ENCODE results near the gene HSP90B1. TPM values are rescaled to one million over a fixed set of nuclear protein-coding genes. Genes with fewer than 3 reads are reported as not detected.

Gene HSP90B1
- total and polyA plus RNA-seq, 9 of the 15 experiments (the other 6 are each of a cell fraction or from before 2014, with no cell fraction given), result 196 to 719 (median 557) TPM

GRCh38 chr12:103929046-103929783, 995 bp upstream of the HSP90B1 start (continued):
- no peak for TF ChIP-seq RREB1 (CRISPR knock-in tag; IDR thresholded peaks at IDR 0.05)
- TF ChIP-seq ZNF717 (CRISPR knock-in tag; IDR thresholded peaks at IDR 0.05), result no peak
- TF ChIP-seq GTF2F1 (IDR thresholded peaks at IDR 0.05; ENCODE audit: low read depth, low read length), result no peak
- no peak for TF ChIP-seq ZBTB2 (IDR thresholded peaks at IDR 0.05)
- no peak for TF ChIP-seq FUS (optimal IDR thresholded peaks at IDR 0.05; ENCODE audit: low read depth, low read length)
- TF ChIP-seq TRIM28 (IDR thresholded peaks at IDR 0.05), result peak; percentile 64; the same call in 1 of the 2 replicates
- TF ChIP-seq ZNF354B (CRISPR knock-in tag; IDR thresholded peaks at IDR 0.05), result no peak
- no peak for TF ChIP-seq E2F4 (CRISPR knock-in tag; IDR thresholded peaks at IDR 0.05; ENCODE audit: low read depth)
- TF ChIP-seq POLR2H (tag; IDR thresholded peaks at IDR 0.05; ENCODE audit: low read depth), result no peak; the same call in 1 of the 2 replicates
- peak; percentile 92 for TF ChIP-seq HCFC1 (IDR thresholded peaks at IDR 0.05; ENCODE audit: low read depth, low read length)
- no peak for TF ChIP-seq ELK3 (CRISPR knock-in tag; IDR thresholded peaks at IDR 0.05)
- TF ChIP-seq MYC (IDR thresholded peaks at IDR 0.05; ENCODE audit: low read depth, low read length), result peak; percentile 66
- TF ChIP-seq MYC (CRISPR knock-in tag; IDR thresholded peaks at IDR 0.05; ENCODE audit: borderline replicate concordance, low read depth), result no peak
- peak; percentile 61 for TF ChIP-seq ARID4B (CRISPR knock-in tag; IDR thresholded peaks at IDR 0.05)

Data from K562 (cell line).